Breast epithelium (tissue), 3 donors: Measurements from ENCODE around the gene CFDP1.
"Not testable (repeated sequence)": the region's sequence is repeated elsewhere in the genome, so short reads cannot be mapped to it uniquely, and the experiment has no call there.

ENCODE experiments used
- CTCF ChIP-seq, 3 donors: fragments of 450-650 bp; IDR thresholded peaks; one replicate each; pipeline ENCODE4 v1.5.1; 2016 to 2017; ENCODE audit warnings: antibody characterized with exemption in 3 of 3, mild to moderate bottlenecking in 3 of 3, moderate library complexity in 3 of 3
- POLR2A ChIP-seq: fragments of 450-650 bp; IDR thresholded peaks from one replicate; pipeline ENCODE4 v1.6.1; 2016; ENCODE audit warnings: antibody characterized with exemption, mild to moderate bottlenecking, moderate library complexity
- POLR2AphosphoS5 ChIP-seq, 3 donors: sonication (generic); formaldehyde crosslinking; IDR thresholded peaks; one replicate each; pipeline ENCODE4 v1.6.1; 2017; ENCODE audit warnings: antibody characterized with exemption in 3 of 3

DNA sequence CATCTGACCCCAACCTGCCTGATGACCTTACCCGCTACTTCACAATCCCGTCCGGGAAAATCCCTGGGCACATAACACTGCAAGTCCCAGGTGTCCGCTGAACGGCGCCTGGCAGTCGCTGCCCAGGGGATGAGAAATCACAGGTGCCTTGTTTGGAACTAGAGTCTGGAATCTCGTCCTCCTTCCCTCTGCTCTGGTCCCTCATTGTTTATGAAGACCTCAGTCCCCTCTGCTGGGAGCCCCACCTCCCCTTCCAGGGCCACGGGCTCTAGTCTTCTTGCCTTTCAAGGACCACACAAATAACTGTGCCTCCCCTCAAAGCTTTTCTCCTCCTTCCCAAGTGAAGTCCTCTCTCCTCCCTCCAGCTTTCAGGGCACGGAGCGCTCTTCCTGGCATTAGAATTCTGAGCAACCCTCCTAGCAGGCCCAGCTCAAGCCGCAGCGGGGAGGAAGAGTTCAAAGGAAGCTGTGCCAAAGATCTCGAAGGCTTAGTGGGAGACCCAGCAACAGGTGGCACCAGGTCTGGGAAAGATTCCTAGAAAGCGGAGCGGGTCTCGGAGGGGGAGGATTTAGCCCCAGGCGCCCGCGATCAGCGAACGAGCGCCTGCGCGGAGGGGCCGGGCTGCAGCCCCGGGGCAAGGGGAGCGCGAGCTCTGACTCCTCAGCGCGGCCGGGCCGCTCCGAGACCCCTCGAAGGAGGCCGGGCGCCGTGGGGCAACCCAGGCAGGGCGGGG lies 30.3 kb upstream of the CFDP1 start:
- TF ChIP-seq POLR2A; CTCF (IDR thresholded peaks at IDR 0.05); POLR2AphosphoS5 (IDR thresholded peaks at IDR 0.05): not testable (repeated sequence)
